ENCODE data around the gene DUOX1.

GRCh38 chr15:45143056-45143455, 13.3 kb downstream of the DUOX1 start:
- TF ChIP-seq CTCF (IDR thresholded peaks at IDR 0.05; ENCODE audit: insufficient read depth, low read length) = no peak
- no peak for TF ChIP-seq POLR2AphosphoS5 (IDR thresholded peaks at IDR 0.05; ENCODE audit: low read depth)
- no peak for TF ChIP-seq REST (IDR thresholded peaks at IDR 0.05; ENCODE audit: insufficient replicate concordance, low read depth)
- no peak for TF ChIP-seq SPI1 (IDR thresholded peaks at IDR 0.05; ENCODE audit: borderline replicate concordance, low read depth)
- no peak for TF ChIP-seq GABPA (IDR thresholded peaks at IDR 0.05; ENCODE audit: low read depth)
